Lung microvascular endothelial cell (primary cell): ENCODE measurements around the gene INSR. TPM values are rescaled to one million over a fixed set of nuclear protein-coding genes. Genes with fewer than 3 reads are reported as not detected.

Source experiments
- DNase-seq, 2 donors: peaks; one replicate each; pipeline versions ENCODE4 v3.0.0 to v3.0.0-alpha.2; 2010; ENCODE audit warnings: low read depth in 2 of 2
- total RNA-seq: library from RNA; depleted of rRNA; stranded (reverse); fragments of >200 nt; gene quantifications from 2 replicates; pipeline ENCODE4 v1.2.1, GENCODE V29; 2014

Gene INSR
- total RNA-seq, 1 donor from 2014 or later: 28.0 TPM

DNA sequence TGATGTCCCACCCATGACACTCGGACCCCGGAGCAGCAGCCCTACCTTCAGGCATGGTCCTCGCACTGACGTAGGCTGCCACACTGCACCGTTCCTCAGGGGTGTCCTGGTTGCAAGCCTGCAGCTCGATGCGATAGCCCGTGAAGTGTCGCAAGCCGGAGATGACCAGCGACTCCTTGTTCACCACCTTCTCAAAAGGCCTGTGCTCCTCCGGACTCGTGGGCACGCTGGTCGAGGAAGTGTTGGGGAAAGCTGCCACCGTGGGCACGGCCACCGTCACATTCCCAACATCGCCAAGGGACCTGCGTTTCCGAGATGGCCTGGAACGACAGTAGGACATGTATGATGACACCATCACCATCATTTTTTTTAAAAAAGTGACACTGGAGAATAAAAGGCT, 151.4 kb downstream of the INSR start:
- DNase-seq: no peak

DNA sequence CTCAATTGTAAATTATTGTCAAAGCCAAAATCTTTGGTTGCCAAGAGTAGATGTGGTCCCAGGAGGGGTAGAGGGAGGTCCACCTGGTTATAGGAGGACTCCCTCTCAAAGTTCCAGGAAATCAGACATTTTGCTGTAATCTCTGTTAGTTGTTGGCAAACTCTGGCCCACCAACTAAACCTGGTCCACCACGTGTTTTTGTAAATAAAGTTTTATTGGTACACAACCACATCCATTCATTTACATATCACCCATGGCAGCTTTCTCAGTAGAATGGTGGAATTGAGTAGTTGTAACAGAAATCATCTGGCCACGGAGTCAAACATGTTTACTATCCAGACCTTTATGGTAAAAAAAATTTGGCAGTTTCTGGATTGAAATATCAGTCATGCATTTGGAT, 154.1 kb downstream of the INSR start:
- no peak for DNase-seq

DNA sequence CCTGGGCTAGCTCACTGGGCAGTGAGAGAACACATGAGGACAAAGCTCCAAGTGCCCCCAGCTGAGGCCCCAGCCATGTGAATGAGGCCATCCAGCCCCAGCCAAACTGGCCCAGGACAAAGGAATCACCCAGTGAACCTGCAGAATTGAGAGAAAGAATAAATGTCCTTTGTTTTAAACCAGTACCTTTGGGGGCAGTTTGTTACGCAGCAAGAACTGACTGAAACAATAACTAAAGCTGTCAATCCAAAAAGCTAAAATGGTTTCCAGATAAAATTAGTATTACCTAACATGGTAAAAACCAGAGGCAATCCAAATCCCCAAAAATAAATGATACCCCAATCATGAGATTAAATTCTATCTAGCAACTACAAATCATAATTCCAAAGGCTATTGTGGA, 155.1 kb downstream of the INSR start:
- DNase-seq: no peak

DNA sequence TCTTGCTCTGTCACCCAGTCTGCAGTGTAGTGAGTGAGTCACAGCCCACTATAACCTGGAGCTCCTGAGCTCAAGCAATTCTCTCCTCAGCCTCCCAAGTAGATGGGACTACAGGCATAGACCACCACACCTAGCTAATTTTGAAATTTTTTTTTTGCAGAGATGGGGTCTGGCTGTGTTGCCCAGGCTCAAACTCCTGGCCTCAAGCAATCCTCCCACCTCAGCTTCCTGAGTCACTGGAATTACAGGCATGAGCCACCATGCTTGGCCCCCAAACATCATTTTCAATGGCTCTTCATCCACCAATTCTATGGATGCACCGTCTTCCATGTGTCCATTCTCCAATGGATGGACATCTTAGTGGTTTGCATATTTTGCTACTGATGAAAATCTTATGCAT, 155.8 kb downstream of the INSR start:
- DNase-seq: no peak

DNA sequence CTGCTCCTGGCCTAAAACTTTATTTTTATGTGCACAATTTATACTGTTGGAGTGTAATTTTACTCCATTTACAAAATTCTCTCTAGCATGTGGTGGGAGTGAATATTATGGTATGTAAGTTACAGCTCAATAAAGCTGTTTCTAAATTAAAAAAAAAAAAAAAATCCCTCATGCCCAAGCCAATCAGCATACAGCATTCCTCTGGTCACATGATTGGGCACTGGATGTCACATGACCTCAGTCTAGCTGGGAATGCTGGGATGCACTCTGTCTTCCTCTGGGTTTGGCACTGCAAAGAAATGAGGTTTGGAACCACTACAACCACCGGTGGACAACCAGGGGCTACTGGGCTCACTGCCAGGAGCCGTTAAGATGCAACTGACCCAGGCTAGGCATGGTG, 157.1 kb downstream of the INSR start:
- no peak for DNase-seq

DNA sequence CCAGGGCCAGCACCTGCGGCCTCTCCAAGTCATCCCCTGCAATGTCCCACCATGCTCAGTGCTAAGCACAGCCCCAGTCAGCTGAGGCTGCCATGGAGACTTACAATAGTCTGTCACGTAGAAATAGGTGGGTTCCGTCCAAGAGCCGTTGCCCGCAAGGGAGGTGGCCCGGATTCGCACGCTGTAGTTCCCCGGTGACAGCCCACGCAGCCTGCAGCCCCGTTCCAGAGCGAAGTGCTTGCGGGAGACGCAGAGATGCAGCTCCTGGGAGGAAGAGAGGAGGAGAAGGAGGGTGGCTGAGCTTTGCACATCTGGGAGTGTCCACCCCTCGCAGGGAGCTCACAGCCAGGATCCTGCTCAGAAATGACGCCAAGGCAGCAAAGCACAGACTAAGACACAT, 162.2 kb downstream of the INSR start:
- DNase-seq: no peak

DNA sequence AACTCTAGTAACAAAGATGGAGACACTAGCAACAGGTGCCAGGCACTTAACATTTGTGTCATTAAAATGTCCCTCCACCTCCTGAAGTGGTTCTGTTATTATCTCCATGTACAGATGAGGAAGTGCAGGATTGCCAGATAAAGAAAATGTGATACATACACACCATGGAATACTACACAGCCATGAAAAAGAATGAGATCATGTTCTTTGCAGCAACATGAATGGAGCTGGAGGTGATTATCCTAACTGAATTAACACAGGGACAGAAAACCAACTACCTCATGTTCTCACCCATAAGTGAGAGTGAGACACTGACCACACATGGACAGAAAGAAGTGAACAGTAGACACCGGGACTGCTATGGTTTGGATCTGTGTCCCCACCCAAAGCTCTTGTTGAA, 164.2 kb downstream of the INSR start:
- no peak for DNase-seq

DNA sequence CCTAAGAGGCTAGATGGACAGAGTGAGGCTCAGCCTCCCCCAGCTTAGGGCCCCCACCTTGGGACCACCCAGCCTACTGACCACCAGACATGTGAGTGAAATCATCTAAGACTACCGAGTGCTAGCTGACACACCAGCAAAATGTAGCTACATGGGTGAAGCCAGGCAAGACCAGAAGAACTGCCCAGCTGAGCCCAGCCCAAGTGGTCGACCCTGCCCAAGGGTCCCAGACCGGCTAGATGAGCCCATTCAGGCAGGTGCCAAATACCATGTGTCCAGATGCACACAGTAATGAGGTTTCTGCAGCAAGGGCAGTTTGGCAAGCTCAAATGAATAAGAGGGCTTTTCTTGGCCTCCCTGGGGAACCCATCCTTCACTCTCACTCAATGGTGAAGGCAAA, 168.1 kb downstream of the INSR start:
- DNase-seq: no peak

DNA sequence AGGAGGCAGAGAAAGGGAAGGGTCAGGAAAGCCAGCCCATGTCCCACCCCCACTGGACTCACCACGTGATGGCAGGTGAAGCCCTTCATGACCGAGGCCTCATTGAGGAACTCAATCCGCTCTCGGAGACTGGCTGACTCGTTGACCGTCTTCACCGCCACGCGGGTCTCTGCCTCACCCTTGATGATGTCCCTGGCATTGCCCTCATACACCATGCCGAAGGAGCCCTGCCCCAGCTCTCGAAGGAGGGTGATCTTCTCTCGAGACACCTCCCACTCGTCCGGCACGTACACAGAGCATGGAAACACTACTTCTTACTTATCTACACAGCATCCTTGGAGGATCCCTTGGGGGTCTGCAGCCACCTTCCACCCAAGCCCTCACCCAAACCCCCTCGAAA, 169.0 kb downstream of the INSR start:
- DNase-seq: no peak

DNA sequence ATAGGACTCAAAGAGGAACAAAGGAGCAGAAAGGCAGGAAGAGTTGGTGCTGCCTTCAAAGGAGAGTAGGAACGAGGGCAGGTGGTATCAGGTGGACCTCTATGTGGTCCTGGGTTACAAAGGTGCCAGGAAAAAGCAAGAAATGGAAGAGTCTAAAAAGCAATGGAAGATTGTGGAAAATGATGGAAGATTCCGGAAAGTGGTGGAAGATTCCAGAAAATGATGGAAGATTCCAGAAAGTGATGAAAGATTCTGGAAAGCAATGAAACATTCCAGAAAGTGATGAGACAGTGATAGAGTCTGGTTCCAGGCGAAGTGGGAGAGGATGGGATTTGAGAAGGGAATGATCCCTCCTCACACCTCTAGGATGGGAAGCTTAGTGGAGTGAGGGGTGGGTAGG, 169.4 kb downstream of the INSR start:
- DNase-seq: peak in 1 of 2 donors; percentile 18

DNA sequence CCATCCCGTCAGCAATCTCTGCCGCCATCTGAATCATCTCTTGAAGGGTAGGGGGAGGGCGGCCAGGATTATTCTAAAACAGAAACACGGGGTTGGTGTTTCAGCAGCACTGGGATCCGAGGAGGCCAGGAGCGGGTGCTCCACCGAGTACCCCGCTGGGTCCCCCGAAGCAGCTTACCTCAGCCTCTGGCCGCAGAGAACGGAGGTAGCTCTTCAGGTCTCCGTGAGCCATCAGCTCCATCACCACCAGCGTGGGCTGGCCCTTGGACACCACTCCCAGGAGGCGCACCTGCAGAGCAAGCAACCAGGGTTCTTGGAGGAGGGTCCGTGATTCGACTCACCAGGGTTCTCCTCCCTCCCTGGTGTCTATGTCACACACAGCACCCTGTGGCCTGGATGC, 171.5 kb downstream of the INSR start:
- no peak for DNase-seq

DNA sequence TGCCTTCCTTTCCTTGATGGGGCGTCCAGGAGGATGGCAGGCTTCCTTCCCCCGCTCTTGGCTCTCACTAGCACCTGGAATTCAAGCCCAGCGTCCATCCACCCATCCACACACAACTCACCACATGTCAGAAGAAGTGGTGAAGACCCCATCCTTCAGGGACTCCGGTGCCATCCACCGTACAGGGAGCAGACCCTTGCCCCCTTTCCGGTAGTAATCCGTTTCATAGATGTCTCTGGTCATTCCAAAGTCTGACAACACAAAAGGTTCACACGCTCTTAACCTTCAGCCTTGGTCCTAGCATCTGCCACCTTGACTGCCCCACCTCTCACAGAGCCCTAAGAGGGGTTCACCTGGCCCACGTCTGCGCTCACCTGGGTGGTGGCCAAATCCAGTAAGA, 173.7 kb downstream of the INSR start:
- DNase-seq: no peak

DNA sequence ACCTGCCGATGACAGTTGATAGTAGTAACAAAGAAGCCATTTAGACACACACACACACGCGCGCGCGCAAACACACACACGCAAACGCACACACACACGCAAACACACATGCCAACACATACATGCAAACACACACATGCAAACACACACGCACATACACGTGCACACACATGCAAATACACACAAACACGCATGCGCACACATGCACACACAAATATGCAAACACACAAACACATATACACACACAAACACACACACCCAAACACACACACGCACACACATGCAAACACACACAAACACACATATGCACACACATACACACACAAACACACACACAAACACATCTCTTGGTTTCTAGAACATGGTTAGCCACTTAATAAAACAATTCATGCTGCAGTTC, 174.6 kb downstream of the INSR start:
- DNase-seq: no peak

DNA sequence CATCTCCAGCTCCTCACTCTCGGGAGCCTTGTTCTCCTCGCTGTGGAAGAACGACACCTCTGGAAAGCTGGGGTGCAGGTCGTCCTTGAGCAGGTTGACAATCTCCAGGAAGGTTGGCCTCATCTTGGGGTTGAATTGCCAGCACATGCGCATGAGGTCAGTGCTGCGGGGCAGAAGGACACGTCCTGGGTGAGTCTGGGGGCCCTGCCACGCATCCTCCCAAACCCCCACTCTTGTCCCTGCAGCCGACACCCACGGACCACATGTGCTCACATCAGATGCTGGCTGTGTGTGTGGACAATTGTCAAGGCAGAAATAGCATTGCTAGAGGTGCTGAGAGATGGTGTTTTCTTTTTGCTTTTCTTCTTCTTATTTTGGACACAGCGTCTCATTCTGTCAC, 177.0 kb downstream of the INSR start:
- no peak for DNase-seq

DNA sequence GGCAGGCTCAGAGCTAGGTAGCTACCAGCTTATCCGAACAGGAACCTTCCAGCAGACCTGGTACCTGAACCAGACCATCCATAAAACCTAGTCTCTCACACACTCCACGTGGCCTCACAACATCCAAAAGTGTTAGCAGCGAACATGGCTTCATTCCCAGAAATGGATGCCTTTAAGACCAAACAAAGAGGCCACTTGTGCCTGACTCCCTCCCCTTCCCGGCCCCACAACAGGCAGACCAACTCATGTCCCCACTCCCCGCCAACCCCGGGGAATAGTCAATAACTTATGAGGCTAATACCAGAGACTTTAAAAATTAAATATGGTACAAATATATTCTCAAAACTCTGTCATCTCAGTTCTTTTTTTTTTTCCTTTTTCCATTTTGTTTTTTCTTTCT, 178.5 kb downstream of the INSR start:
- DNase-seq: no peak

DNA sequence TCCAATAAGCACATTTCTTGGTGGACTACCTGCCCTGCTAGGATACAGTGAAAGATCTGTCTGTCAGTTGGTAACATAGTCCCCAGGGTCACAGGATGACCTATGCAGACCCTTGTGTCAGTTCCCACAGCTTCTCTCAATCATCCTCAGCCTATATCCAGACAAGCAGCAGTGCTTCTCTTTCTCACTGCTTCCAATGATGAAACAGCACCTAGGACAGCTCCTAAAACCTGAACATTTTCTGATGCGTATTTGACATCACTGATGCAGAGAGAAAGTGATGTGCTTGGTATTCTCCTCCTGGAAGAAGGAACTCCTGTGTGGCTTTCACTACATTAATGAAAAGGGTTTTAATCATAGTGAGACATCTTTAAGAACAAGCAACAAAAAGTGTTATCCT, 181.0 kb downstream of the INSR start:
- peak in 1 of 2 donors; percentile 7 for DNase-seq

DNA sequence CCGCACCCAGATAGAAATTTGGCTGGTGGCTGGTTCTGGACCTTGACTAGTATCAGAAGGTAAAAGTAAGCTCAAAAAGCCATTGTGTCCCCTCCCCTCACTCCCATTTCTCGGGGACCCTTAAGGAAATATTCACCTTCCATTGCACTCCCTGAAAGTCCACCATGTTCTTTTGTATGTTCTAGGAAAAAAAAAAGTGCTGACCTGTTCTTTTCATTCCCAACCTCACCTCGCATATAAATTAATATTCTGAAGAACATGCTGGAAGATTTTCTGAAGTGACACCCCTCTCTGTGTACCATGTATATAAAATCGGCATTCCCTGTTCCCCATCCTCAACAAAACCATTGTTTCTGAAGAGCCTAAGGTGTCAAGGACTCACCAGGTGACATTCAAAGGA, 181.5 kb downstream of the INSR start:
- DNase-seq: no peak

DNA sequence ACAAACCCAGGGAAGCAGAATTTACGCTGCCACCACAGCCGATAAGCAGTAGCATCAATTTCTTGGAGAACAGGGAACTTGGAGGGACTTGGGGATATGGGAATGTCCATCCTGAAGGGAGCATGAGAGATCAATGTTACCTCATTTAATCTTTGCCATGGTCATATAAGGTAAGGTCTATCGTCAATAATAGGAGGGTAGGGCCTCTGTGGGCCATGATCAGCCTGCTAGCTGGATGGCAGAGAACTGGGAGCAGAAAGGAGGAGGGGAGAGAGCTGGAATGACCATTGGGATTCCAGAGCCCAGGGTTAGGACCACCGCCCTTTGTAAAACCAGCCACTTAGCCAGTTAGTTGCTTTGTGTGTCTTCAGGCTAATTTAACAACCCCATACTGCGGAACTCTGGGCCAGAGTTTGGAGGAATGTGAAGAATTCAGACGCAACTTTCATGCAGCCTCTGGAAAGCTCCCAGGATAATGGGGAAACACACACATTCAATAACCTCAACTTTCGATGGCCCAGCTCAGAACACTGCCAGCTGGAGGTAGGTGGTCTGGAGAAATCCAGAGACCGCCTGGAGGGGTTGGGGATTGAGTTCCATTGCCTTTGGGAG, 184.4 kb downstream of the INSR start:
- DNase-seq: no peak

DNA sequence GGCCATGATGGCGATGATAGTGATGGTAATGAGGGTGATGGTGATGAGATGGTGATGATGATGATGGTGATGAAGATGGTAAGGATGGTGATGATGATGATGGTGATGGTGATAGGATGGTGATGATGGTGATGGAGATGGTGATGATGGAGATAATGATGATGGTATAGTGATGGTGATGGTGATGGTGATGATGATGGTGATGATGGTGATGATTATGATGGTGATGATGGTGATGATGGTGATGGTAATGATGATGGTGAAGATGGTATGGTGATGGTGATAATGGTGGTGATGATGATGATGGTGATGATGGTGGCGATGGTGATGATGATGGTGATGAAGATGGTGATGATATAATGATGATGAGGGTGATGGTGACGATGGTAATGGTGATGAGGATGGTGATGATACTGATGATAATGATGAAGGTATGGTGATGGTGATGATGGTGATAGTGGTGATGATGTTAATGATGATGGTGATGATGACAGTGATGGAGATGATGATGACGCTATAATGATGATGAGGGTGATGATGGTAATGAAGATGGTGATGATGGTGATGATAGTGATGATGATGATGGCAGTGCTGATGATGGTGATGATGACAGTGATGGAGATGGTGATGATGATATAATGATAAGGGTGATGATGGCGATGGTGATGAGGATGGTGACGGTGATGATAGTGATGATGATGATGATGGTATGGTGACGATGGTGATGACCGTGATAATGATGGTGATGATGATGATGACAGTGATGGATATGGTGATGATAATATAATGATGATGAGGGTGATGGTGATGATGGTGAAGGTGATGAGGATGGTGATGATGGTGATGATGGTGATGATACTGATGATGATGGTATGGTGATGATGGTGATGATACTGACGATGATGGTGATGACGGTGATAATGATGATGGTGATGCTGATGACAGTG, 187.2 kb downstream of the INSR start:
- DNase-seq: no peak

DNA sequence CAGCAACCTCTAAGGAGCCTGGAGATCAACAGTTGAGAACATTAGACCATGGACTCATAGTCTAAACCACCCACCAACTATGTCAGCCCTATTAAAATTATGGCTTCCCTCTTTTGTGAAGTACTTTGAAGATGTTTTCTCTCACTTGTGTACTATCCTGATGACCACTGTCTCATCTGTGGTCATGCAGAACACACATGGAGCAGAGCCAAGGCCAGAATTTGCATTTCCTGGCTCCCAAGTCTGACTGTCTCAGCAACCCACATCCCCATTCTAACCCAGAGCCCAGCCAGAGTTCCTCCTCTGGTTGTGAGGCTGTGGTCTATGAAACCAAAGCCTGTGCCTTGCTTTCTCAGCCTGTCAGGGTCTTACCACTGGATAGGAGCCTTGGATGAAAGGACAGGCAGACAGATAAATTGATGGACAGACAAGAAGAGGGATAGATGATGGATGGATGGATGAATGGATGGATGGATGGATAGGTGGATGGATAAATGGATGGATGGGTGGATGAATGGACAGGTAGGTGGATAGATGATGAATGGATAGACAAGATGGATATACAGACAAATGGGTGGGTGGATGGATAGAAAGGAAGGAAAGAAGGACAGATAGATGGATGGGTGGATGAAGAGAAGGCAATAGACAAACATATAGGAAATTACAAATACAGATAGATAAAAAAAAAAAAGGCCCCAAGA, 189.3 kb downstream of the INSR start:
- DNase-seq: no peak

DNA sequence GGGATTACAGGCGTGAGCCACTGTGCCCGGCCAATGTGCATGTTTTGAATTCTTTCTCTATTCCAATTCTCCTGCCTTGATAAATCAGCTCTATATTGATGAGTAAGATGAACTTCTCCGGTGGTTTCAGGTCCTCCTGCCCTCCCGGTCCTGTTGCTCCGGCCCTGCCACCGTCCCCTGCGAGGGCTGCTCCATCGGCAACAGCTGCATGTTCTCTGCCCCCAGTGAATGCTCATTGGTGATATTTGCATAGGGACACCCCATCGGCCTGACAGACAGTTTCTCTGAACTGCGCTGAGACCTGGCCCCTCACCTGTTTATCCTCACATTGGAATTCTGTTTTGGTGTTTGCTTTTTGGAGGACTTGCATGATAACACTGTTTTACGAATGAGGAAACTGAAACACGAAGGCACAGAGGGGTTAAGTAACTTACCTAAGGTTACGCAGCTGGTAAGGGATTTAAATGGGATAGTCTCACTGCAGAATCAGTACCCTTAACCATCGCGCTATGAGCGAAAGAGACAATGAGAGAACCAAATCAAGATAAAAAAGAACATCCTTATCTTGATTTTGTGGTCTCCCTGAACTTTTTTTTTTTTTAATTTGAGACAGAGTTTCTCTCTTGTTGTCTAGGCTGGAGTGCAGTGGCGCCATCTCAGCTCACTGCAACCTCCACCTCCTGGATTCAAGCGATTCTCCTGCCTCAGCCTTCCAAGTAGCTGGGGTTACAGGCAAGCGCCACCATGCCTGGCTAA, 192.5 kb downstream of the INSR start:
- DNase-seq: no peak

DNA sequence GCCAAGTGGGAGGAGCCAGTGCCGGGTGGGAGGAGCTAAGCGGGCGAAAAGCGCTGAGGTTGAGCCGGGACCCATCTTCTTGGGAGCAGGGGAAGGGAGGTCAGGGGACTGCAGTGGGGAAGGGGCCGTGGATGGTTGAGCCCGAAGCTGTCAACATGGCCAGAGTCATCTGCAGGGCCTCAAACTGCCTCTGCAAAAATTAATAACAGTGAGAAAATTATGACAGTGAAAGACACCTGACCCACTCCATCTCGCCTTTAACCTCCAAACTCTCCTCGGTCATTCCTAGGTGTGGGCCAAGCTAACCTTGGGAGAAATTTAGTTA, 194.7 kb downstream of the INSR start:
- DNase-seq: no peak
